OCI-LY7 (cell line): ENCODE data around the gene TAS2R41.

Experiments used
- CTCF ChIP-seq: fragments of 200-600 bp; sonication (generic); conservative IDR thresholded peaks from 2 replicates; pipeline ENCODE4 v1.5.1; 2014; ENCODE audit warnings: mild to moderate bottlenecking, antibody characterized with exemption, low read length, moderate library complexity, mixed read lengths
- EZH2phosphoT487 ChIP-seq: fragments of 200-600 bp; sonication (generic); IDR thresholded peaks from 2 replicates; pipeline ENCODE4 v1.6.1; 2018; ENCODE audit warnings: low read depth, borderline replicate concordance, mild to moderate bottlenecking, mixed run types, antibody characterized with exemption, low read length, moderate library complexity, mixed read lengths

GRCh38 chr7:143510854-143511592 is 33.4 kb downstream of the TAS2R41 start:
- TF ChIP-seq EZH2phosphoT487 (no peak), CTCF (no peak)
